OCI-LY3 (cell line): ENCODE results near the gene MCRIP2.

ENCODE experiments used
- CTCF ChIP-seq: fragments of 200-600, 300-600 bp; sonication (generic); IDR thresholded peaks from 2 replicates; pipeline ENCODE4 v1.5.1; 2014; ENCODE audit warnings: antibody characterized with exemption, low read length, low read depth
- EZH2phosphoT487 ChIP-seq: fragments of 200-600 bp; shearing (Covaris generic); IDR thresholded peaks from 2 replicates; pipeline ENCODE4 v1.6.1; 2018; ENCODE audit warnings: antibody characterized with exemption, mixed run types, low read depth

- TF ChIP-seq CTCF (no peak), EZH2phosphoT487 (no peak)
Observed at GRCh38 chr16:593807-594206, 47.8 kb upstream of the MCRIP2 start.
